ENCODE measurements around the gene FOXF2.

The FOXF2 gene

DNA sequence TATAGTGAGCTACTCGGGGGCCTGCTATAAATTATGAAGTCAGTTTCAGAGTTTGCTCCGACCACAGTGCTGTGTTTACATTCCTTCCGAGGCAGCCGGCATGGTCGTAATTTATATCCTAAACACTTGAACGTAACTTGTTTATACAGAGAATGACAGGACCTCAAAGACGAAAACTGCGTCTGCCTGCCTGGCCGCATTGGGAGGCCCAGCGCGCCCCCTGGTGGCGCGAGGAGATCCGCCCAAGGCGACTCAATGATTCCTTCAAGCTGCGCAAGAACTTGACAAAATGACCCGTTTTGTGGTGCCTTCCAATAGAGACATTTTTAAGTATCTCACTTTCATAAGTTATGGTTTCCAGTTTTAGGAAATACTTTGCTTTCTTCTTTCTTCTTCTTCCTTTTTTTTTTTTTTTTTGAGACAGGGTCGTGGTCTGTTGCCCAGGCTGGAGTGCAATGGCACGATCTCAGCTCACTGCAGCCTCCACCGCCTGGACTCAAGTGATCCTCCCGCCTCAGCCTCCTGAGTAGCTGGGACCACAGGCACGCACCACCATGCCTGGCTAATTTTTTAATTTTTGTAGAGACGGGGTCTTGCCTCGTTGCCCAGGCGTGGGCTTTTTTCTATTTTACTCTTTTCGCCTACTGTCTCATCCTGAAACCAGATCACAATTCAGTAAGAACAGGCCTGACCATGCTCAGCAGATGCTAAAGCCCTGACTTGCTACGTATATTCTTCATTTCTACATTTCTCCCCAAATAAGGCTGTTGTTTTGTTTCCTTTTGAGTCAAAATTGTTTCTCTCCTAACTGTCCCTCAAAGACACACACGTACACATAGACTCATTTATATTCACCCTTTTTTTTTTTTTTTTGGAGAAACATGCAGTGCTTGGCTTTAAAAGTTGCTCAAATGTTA lies 7.8 kb downstream of the FOXF2 start:
- TF ChIP-seq, protein P1, sequence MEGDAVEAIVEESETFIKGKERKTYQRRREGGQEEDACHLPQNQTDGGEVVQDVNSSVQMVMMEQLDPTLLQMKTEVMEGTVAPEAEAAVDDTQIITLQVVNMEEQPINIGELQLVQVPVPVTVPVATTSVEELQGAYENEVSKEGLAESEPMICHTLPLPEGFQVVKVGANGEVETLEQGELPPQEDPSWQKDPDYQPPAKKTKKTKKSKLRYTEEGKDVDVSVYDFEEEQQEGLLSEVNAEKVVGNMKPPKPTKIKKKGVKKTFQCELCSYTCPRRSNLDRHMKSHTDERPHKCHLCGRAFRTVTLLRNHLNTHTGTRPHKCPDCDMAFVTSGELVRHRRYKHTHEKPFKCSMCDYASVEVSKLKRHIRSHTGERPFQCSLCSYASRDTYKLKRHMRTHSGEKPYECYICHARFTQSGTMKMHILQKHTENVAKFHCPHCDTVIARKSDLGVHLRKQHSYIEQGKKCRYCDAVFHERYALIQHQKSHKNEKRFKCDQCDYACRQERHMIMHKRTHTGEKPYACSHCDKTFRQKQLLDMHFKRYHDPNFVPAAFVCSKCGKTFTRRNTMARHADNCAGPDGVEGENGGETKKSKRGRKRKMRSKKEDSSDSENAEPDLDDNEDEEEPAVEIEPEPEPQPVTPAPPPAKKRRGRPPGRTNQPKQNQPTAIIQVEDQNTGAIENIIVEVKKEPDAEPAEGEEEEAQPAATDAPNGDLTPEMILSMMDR (IDR thresholded peaks at IDR 0.05; ENCODE audit: low read depth, low read length), result peak; percentile 96
- TF ChIP-seq, protein P2, sequence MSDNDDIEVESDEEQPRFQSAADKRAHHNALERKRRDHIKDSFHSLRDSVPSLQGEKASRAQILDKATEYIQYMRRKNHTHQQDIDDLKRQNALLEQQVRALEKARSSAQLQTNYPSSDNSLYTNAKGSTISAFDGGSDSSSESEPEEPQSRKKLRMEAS (IDR thresholded peaks at IDR 0.05; ENCODE audit: low read depth, low read length), result no peak
- H3K4me3 ChIP-seq (ENCODE audit: low read depth, low read length), result no peak overlapping the region
- DNase-seq (ENCODE audit: low read depth), result peak; percentile 83

DNA sequence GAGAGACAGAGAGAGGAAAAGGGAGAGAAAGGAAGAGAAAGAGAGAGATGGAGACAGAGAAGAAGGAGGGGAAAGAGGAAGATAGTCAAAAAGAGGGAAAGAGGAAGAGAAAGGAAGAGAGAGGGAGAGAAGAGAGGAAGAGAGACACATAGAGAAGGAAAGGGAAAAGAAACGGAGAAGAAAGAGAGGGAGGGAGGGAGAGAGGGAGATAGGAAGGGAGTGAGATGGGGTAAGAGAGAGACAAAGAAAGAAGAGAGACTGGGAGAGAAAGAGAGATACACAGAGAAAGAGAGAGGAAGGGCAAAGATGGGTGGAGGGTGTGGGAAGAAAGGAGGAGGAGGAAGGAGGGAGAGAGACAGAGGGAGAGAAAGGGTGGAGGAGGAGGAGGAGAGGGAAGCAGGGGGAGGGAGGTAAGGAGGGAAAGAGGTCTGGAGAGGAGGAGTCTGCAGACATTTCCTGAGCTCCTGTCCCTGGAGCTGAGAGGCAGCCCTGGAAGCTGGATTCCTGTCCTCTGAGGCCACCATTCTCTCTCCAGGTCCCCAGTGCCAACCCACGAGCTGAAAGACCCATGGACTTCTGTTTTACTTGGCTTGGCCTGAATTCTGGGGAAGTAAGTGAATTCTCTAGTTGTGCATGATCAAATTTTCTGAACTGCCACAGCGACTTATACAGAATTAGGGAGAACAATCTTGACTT lies 9.9 kb downstream of the FOXF2 start:
- no peak for TF ChIP-seq MYC (IDR thresholded peaks at IDR 0.05; ENCODE audit: low read depth, low read length)
- TF ChIP-seq, protein P1 (IDR thresholded peaks at IDR 0.05; ENCODE audit: low read depth, low read length), result no peak
- TF ChIP-seq, protein P2 (IDR thresholded peaks at IDR 0.05; ENCODE audit: low read depth, low read length), result no peak
- H3K4me3 ChIP-seq (ENCODE audit: low read depth, low read length), result no peak overlapping the region

DNA sequence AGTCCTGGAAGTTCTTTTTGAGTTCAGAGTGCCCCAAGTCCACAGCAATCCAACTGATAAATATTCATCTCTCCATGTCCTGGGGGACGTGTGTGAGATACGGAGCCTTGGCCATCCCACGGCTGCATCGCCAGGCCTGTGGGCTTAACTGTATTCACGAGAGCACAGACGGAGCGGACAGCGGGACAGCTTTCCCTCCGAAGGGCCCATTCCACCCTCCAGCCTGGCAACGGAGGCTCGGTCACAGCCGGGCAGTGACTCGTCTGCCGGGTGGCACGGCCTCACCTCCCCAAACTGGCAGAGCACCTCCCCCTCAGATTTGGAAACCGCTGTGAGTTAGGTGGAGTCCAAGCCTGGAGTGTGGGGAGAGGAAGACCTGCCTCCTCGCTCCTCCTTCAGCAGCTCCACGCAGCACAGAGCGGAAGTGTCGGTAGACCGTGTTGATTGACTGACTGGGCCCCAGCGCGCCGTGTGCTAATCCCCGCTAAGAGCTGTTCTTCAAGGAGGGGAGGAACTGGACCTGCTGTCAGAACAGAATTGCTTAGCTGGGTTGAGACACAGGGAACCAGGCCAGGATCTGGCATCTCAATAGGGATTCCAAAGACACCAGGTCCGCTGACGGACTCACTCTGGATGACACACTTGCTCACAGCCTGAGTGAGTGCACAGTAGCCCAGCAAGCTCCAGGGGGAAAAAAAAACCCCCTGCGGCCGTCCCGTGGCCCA lies 10.9 kb downstream of the FOXF2 start:
- no peak overlapping the region for H3K4me3 ChIP-seq (ENCODE audit: low read depth, low read length)
- TF ChIP-seq MYC (IDR thresholded peaks at IDR 0.05; ENCODE audit: low read depth, low read length) (no peak), POLR2A (IDR thresholded peaks at IDR 0.05; ENCODE audit: extremely low read depth, insufficient read length) (no peak)
- TF ChIP-seq, protein P1 (IDR thresholded peaks at IDR 0.05; ENCODE audit: low read depth, low read length), result no peak
- TF ChIP-seq, protein P2 (IDR thresholded peaks at IDR 0.05; ENCODE audit: low read depth, low read length), result no peak
- no peak for DNase-seq (ENCODE audit: low read depth)

More for the DNA sequence above, 9.9 kb downstream of the FOXF2 start:
- no peak for DNase-seq (ENCODE audit: low read depth)

DNA sequence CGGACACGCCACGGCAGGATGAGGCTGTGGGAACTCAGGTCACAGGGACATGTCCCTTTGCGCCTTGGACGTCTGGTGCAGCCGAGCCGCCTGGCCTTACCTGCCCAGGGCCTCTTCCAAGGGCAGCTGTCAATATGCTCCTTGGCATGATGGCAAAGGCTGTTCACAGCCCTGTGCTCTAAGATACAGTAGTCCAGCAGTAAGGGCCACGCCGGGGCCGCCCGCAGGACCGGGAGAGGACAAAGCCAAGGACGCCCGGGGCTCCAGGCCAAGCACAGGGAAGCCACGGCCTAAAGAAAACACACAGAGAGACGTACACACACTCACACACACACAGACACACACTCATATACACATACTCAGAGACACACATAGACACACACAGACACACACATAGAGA lies 13.0 kb downstream of the FOXF2 start:
- no peak for DNase-seq (ENCODE audit: low read depth)
- no peak for TF ChIP-seq MYC (IDR thresholded peaks at IDR 0.05; ENCODE audit: low read depth, low read length)
- no peak overlapping the region for H3K4me3 ChIP-seq (ENCODE audit: low read depth, low read length)

DNA sequence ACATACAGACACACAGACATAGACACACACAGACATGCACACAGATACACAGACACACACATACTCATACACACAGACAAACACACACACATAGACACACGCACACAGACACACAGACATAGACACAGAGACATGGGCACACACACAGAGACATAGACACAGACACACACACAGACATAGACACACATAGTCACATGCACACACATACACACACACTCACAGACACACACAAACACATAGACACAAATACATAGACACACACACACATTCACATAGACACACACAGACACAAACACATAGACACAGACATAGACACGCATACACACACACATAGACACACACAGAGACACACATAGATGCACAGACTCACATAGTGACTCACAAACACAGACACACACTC lies 13.5 kb downstream of the FOXF2 start:
- TF ChIP-seq, protein P2 (IDR thresholded peaks at IDR 0.05; ENCODE audit: low read depth, low read length), result no peak
- TF ChIP-seq, protein P1 (IDR thresholded peaks at IDR 0.05; ENCODE audit: low read depth, low read length), result no peak
- TF ChIP-seq POLR2A (IDR thresholded peaks at IDR 0.05; ENCODE audit: extremely low read depth, insufficient read length) (no peak), MYC (IDR thresholded peaks at IDR 0.05; ENCODE audit: low read depth, low read length) (no peak)
- H3K4me3 ChIP-seq (ENCODE audit: low read depth, low read length), result no peak overlapping the region
- DNase-seq (ENCODE audit: low read depth), result no peak

All from NB4 (cell line).